Activated CD8-positive, alpha-beta memory T cell treated with anti-CD3 and anti-CD28 coated beads for 24 hours (primary cell): ENCODE measurements around the gene CCSER1.
"Not testable (repeated sequence)": the region's sequence is repeated elsewhere in the genome, so short reads cannot be mapped to it uniquely, and the experiment has no call there.

Experiments
- DNase-seq: peaks from one replicate; pipeline ENCODE4 v3.0.0-alpha.2; 2020

CCSER1 gene

DNA sequence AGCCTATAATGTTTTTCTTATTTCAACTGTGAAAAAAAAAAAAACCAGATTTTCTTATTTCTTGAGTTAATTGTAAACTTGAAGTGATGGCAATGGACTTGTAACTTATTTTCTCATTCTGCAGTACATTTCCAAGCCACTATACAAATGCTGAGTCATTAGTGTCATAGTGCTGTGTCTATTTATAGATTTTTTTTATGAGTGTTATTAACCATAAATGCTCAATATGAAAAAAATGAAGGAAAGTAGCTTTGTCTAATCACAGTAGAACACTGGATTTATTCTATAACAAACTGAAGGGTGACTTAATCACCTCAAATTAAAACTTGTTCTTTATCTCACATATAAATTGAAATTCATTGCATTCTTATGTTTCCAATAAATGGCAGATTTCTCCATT lies 718.6 kb downstream of the CCSER1 start:
- no peak for DNase-seq

DNA sequence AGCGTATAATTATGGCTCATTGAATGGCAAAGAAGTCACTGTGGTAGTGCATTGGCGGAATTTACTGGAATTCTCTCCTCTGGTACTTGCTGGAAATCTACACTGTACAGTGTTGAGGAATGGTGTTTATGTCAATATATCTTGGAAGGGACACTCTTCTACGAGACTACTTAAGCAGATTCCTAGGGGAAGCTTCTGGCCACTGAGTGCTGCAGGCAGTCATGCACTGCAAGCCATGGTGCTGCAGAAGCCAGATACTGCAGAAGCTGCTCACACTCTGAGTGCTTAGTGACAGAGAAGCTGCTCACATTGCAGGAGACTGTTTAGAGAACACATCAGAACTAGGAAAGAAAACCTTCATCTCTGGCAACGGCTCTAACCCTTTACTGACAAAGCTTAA lies 725.0 kb downstream of the CCSER1 start:
- no peak for DNase-seq

DNA sequence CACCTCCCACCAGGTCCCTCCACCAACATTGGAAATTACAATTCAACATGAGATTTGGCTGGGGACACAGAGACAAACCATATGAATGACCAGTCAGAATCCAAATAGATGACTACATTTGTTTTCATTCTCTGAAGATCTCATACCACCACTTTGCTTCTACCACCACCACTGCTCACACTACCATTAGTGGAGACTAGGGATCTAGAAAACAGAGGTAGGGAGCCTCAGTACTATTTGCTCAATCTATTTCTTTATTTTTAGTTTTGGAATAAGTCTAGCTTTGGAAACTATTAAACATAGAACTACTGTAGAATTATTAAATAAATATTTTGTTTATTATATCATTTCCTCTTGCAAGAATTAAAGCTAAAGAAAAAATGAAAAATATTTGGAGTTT lies 727.9 kb downstream of the CCSER1 start:
- no peak for DNase-seq

DNA sequence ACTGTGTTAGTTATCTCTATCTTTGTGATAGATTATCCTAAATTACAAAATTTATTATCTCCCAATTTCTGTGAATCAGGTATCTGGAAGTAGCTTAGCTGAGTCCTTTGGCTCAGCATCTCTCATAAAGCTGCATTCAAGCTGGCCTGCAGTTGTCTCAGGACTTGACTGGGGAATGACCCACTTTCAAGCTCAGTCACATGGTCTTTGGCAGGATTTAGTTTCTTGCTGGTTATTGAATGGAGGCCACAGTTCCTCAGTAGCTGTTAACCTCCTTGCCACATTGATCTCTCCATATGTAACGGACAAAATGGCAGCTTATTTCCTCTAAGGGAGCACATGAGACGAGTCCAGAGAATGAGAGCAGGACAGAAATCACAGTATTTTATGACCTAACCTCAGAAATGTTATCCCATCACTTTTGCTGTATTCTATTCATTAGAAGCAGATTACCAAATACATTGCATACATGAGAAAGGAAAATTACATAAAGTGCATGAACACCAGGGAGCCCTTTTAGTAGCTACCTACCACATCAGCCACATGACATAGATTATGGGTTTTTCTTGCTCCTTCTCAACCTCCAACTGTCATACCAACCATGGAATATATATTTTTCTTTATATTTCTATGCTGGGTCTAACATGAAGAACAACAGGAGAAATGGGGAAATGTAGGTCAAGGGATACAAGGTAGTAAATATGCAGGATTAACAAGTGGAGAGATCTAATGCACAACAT lies 730.1 kb downstream of the CCSER1 start:
- no peak for DNase-seq

DNA sequence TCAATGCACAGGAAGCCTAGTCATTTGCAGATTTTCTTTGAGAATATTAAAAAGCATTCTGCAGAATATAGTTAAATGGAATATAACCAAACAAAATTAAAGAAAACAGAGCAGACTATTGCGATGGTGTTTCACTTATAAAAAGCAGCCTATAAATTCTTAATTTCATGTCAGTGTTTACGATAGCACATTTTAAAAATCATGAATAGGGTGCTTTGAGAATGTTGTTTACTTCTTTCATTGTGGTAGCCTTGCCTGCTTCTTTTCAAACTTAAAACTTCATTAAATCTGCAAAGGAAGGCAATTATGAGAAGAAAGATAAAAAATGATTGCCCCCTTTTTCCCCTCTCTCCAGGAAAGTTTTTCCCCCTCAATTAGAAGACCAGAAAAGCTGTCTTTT lies 748.6 kb downstream of the CCSER1 start:
- DNase-seq: no peak

DNA sequence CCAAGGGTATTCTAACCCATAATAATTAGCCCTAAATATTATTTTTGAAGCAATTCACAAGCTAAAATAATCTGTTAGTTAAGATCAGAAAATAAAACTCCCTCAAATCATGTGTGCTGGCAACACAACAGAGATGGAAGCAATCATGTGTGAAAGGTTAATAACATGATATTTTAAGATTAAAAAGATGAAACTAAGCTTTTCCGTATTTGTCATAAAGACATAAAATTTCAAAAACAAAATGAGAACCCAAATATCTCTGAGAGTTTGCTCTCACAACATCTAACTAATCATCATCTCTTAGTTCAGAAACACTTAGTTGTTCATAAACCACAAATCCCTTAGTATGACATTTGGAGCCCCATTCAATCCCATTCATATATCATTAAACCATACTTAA lies 749.1 kb downstream of the CCSER1 start:
- DNase-seq: no peak

DNA sequence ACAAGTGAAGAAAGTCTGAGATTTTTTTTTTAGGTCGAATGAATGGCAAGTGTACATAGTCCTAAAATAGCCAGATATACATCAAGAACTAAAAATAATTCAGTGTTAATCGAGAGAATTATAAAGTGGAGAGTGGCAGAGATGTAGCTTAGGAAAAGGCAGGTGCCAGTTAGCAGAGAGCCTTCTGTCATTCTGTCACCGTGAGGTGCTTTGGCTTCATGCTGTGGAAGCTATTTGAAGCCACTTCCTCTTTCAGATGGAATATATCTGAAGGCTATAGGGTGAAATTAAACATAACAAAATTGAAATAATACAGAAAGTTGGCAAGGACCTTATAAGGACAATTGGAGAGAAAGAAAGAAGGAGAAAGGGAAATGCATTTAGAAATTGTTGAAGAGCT lies 756.3 kb downstream of the CCSER1 start:
- DNase-seq: no peak

DNA sequence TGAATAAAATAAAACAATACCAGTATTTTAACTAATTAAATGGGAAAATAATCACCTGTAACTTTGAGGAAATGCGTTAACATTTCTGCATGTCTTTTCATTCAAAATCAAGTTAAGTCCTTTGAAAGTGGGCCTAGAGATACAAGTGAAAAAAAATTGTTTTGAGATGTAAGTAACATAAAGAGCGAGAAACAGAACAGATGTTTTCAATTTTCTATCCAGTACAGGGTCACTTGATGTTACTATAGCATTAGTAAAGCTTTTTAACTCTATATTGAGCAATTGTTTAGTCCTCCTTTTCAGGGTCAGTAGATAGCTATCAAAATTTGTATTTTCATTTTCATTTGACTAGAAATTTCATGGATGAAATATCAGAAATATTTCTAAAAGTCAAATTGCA lies 761.4 kb downstream of the CCSER1 start:
- DNase-seq: no peak

DNA sequence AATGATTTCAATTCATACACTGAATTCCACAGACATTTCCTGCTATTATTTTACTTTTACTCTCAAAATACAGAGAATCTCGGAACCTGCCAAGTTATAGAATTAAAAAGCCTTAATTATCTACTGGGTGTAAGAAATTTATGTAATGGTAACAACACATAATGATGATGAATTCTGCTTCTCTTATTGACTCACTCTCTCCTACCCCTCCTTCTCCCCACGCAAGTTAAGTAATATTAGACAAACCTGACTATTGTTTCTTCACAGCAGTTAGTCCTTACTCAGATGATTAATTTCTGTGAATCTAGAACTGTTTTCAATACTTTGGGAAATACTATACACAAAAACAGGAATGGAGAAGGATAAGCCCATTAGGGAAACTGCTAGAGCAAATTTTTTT lies 762.0 kb downstream of the CCSER1 start:
- DNase-seq: no peak

DNA sequence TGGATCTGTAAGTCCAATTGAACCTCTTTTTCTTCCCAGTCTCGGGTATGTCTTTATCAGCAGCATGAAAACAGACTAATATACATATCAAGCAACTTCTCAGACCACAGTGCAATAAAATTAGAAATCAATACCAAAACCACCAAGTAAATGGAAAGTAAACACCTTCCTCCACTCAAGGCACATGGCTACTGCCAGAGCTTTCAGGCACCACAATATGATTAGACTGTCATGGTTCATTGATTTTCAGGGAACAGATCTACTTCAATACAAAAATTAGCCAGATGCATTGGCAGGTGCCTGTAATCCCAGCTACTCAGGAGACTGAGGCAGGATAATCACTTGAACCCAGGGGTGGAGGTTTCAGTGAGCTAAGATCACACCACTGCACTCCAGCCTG lies 776.2 kb downstream of the CCSER1 start:
- not testable (repeated sequence) for DNase-seq

DNA sequence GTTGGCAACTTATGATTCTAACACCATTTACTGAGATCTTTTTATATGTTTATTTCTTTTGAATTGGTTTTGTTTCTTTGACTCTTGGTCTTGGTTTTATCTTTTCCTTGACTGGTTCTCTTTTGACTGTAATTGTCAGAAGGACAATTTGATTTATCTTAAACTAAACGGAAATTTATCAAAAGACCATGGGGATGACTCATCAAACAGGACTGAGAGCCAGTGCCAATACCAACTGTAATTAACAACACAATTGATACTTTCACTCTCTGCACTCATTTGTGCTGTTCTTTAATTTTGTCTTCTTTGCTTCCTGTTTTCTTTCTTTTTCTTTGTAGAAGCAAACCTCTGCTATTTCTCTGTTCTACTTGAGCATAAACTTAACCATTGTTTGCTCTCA lies 776.8 kb downstream of the CCSER1 start:
- no peak for DNase-seq

DNA sequence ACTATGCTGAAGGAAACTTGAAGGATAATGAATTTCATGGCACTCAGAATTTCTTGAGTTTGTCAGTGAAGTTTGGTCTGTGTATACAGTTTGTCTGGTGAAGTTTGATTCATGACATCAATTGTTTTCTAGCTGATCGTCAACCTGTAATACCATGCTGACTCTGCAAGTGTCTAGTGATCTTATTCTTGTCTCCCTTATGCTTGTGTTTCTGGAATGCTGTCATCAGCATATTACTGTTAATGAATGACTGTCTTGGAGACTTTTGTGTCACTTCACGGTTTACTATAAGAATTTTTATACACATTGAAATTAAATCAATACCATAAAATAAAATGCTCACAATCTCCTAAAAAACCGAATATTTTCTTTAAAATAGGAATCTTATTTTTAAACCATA lies 779.0 kb downstream of the CCSER1 start:
- no peak for DNase-seq

DNA sequence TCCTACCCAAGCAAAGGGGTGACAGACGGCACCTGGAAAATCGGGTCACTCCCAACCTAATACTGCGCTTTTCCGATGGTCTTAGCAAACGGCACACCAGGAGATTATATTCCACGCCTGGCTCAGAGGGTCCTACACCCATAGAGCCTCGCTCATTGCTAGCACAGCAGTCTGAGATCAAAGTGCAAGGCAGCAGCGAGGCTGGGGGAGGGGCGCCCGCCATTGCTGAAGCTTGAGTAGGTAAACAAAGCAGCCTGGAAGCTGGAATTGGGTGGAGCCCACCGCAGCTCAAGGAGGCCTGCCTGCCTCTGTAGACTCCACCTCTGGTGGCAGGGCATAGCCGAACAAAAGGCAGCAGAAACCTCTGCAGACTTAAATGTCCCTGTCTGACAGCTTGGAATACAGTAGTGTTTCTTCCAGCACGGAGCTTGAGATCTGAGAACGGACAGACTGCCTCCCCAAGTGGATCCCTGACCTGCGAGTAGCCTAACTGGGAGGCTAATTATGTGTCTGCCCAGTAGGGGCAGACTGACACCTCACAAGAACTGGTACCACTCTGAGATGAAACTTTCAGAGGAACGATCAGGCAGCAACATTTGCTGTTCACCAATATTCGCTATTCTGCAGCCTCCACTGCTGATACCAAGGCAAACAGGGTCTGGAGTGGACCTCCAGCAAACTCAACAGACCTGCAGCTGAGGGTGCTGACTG lies 784.7 kb downstream of the CCSER1 start:
- not testable (repeated sequence) for DNase-seq

DNA sequence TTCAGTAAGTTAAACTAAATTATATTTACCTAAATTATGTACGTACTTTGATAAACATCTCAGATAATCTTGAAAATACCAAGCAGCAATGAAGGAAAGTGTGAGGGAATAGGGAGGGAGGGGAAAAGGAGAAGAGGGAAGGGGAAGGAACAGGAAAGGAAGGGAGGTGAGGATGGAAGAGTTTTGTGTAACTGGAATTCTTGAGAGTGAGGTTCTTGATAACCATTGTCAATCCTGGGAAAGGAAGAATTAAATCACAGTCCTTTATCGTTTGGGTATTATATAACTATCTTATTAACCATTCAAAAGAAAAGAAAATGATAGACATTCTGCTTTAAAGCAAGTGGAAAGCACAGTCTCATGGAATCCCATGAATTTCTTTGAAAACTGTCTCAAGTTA lies 795.0 kb downstream of the CCSER1 start:
- DNase-seq: no peak

DNA sequence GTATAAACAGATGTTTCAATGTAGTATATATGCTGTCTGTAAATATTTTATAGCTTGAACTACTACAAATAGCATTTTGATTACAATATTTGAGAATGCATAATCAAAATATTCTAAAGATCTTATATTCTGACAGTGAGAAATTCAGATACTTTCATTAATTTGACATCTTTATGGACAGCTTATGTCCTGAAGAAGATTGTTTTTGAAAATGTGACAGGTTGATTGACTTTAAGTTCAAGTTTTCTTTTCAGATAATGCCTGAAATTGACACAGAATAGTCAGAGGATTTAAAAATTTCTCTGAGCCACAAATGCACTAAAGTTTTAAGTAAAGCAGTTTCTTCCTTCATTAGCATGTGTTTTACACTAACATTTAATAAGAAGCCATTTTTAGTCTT lies 799.8 kb downstream of the CCSER1 start:
- no peak for DNase-seq

DNA sequence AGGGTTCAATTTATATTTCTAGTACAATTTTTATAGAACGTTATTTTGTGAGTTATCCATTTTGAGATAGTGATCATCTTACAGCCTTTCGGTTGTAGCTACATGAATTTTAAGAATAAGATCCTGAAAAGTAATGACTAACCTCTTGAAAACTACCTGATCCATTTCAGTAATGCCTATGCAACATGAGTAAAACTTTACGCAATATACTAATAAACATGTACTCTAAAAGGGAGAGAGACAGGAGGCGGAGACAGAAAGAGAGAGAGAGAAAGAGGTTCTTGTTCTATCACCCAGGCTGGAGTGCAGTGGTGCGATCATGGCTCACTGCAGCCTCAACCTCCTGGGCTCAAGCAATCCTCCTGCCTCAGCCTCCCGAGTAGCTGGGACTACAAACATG lies 816.1 kb downstream of the CCSER1 start:
- no peak for DNase-seq

DNA sequence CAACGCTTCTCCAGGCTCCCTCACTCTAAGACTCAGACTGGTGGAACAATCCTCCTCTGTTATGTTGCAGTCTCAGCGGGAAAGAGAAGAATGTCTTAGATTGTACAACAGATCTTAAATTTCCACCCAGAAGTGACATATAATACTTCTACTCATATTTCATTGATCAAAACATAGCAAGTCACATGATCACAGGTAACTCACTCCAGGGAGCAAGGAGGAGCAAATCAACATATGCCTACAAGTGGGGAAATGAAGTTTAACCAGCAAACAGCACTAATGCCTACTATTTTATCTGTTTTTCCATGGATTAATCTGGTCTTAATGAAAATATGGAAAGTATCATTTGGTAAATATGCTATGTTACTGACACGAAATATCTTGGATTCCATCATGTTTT lies 819.8 kb downstream of the CCSER1 start:
- DNase-seq: no peak

DNA sequence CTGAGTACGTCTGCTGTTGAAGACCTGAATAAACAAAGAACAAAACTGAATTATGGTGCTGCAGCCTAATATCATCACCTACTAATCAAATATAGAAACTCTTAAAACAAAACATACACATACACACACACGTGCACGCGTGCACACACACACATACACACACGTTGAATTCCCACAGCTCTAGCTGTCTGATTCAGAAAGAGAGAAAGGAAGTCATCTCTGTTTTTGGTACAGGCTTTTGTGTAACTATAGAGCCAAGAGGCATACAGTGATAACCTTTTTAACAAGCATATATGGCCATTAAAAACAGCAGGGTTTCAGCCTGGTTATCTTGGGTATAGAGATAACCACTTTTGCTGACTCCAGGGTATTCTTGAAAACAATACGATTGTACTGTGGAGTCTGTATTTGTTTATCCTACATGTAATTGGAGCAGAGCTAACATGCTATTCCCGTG lies 823.2 kb downstream of the CCSER1 start:
- no peak for DNase-seq

DNA sequence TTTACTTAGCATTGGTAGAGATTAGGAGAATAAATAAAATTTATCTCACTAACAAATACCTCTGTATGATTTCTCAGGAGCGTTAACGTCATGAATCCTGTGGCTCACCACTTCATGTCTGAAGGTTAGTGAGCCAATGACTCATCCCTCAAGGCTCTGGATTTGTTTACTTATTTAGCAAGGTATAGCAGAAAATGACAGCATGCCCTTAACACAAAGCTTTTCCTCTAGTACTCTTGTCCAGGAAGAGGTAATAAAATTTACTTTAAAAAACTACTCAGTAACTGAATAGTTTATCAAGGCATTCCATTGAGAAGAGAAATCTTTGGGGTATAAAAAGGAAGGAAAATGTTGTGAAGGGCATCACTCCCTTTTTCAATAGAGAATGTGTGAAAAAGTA lies 823.8 kb downstream of the CCSER1 start:
- no peak for DNase-seq

DNA sequence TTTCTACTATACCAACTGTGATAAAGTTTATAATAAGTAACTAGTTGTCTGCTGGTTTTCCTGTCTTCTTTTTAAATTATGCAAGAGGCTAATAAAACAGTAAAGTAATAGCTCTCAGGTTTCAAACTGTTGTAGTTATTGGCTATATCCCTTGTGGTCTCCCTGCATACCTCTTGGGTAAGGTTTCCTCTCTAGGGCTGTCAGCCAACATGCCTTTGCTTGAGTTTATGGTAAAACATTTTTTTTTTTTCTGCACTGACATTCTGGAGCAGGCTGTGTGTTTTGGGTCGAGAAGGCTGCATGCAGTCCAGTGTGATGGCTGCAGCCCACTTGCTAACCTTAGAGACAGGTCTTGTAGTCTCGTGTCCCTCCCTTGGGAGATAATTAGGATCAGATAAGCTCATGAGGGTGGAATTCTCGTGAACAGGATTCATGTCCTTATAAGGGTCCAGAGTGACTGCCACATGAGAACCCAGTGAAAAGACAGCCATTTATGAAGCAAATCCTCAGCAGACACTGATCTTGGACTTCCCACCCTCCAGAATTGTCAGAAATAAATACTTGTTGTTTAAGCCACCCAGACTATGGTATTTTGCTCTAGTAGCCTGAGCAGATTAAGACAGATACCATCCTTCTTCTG lies 831.2 kb downstream of the CCSER1 start:
- DNase-seq: no peak

DNA sequence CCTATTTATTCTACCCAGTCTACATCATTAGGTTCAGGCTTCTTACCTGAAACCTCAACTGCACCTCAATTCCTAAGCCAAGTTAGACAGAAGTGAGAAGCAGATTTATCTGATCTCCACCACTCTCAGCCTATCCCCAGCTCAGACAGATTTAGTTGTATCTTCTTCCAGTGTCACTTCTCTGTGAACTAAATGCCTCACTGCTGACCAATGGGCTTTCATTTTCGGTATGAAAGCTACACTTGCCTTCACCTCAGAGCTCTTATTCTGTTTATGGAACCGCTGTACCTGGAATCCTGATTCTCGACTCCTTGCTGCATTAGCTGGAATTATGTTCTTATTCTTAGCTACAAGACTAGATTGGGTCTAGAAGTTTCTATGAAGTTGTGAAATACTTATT lies 833.2 kb downstream of the CCSER1 start:
- no peak for DNase-seq

DNA sequence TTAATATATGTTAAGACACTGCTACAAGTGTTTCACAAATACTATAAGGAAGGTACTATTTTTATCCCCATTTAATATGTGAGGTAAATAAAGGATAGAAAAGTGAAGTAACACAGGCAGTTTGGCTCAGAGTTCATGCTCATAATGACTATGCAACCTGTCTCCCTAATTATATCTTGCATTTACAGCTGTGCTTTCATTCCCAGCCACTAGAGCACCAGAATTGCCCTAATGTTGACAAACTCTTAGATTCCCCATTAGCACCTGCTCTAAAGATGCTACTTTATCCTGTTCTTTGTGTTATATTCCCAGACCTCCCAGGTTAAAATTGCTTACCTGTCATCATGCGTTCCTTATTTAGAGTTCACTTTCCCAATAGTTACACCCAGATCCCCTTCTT lies 833.6 kb downstream of the CCSER1 start:
- DNase-seq: no peak

DNA sequence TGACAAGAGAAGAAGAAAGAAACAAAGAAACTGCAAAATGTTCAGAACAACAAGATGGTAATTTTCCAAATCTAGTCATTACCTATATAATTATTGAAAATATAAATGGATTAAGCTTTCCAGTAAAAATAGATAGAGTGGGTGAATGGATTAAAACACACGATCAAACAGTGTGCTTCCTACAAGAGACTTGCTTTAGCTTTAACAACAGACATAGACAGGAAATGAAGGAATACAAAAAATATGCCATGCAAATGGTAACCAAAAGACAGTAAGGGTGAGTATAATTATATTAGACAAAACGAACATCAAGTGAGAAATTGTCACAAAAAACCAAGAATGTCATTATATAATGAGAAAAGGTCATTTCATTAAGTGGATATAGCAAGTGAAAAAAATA lies 842.8 kb downstream of the CCSER1 start:
- no peak for DNase-seq

DNA sequence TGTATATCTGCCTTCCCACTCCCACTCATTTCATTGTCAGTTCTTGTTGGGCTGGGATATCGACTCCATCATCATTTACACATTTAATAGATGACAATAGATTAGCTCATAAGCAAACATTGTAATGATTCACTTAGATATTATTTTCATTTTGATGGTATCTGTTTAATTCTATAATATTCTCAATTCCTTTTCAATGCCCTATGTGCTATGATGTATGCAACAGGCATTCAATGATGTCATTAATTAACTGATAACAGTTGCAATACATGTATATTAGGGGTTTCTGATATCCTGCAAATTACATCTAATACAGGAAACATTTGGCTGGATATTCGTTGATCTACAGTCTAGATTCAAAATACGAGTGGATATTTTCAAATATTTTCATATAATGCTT lies 850.5 kb downstream of the CCSER1 start:
- no peak for DNase-seq
